ENCODE data around the gene FGF3.

Gene FGF3

GRCh38 chr11:69843529-69843921 is 24.3 kb upstream of the FGF3 start:
- DNase-seq (ENCODE audit: low spot score): no peak

DNA sequence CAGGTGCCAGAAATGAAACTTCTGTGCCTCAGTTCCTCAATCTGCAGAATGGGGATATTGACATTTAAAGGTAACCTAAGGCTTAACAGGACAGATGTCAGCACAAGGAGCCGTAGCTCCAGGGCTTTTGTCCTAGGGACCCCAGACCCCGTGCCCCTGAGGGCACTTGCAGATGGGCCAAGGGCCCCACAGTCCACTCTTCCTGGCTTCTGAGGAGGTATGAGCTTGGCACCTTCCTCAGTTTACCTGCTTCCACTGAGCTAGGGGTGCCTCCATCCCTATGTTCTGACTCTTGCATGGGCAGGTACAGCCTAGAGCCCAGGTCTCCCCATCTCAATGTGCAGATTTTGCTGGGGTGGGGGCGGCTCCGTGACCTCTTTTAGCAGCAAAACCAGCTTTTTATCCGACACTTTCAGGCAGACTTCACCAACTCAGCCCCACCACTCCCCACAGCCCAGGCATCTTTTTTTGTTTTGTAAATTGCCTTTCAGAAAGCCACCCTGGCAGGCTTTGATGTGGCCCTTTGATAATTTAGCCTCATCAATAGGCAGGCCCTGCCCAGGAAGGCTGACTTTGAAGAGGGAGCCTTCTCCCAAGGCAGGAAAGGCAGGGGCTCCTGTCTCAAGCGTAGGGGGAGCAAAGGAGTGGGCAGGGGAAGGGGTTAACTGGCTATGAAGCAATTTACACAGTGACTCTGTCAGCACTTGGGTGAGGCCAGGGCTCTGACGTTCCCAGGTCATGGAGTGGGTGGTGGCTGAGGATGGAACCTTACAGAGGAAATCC is 23.7 kb upstream of the FGF3 start:
- no peak for DNase-seq (ENCODE audit: low spot score)

GRCh38 chr11:69841859-69842698 is 22.9 kb upstream of the FGF3 start:
- DNase-seq (ENCODE audit: low spot score): no peak

GRCh38 chr11:69841170-69841858 is 22.1 kb upstream of the FGF3 start:
- DNase-seq (ENCODE audit: low spot score): no peak

DNA sequence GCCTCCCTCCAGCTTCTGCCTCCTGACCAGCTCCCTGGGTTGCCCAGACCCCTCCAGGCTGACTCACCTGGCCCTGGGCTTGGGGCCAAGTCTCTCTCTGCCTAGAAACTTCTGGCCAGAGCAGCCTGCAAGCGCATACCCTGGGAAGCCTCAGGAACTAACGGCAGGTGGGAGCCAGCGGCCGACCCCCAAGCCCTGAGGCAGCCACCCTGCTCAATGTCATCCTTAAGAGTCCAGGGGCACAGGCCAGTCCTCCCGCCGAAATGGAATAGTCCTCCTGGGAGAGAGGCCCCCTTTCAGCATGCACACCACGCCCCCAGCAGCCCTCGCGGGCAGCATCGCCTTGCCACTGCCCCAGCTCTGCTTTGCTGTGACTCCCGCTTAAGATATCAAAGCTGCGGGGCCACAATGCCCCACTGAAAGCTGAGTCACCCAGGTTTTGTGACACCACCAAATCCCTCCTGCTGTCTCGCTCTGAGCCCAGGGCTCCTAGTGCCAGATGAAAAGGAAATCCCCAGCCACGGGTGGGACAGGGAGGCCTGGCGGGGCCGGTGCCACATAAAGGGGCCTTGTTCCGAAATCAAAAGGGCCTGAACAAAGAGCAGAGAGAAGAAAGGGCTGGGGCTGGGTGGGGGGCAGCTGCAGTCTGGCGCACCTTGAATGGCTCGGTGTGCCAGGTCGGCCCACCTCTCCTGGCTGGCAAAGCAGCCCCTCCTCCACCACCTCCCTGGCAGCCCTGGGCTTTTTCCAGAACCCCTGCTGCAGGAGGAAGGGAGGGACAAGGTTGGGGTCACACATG is 21.4 kb upstream of the FGF3 start:
- no peak for DNase-seq (ENCODE audit: low spot score)

DNA sequence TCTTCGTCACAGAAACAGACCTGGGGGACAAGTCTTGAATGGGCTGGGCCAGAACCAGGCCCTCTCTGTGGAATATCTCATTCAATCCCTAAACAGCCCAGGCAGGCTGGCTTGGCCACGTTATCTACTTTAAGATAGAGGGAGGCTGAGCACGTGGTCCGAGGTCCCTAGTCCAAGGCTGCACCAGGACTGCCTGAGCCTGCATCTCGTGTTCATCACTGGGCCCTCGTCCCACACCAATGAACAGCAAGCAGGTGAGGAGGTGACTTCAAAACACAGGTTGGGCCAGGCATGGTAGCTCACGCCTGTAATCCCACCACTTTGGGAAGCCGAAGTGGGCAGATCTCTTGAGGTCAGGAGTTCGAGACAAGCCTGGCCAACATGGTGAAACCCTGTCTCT is 20.3 kb upstream of the FGF3 start:
- DNase-seq (ENCODE audit: low spot score): no peak

- no peak for DNase-seq (ENCODE audit: low spot score)
Measured at GRCh38 chr11:69837791-69838190, 18.6 kb upstream of the FGF3 start.

GRCh38 chr11:69836401-69836800 is 17.2 kb upstream of the FGF3 start:
- no peak for DNase-seq (ENCODE audit: low spot score)

DNA sequence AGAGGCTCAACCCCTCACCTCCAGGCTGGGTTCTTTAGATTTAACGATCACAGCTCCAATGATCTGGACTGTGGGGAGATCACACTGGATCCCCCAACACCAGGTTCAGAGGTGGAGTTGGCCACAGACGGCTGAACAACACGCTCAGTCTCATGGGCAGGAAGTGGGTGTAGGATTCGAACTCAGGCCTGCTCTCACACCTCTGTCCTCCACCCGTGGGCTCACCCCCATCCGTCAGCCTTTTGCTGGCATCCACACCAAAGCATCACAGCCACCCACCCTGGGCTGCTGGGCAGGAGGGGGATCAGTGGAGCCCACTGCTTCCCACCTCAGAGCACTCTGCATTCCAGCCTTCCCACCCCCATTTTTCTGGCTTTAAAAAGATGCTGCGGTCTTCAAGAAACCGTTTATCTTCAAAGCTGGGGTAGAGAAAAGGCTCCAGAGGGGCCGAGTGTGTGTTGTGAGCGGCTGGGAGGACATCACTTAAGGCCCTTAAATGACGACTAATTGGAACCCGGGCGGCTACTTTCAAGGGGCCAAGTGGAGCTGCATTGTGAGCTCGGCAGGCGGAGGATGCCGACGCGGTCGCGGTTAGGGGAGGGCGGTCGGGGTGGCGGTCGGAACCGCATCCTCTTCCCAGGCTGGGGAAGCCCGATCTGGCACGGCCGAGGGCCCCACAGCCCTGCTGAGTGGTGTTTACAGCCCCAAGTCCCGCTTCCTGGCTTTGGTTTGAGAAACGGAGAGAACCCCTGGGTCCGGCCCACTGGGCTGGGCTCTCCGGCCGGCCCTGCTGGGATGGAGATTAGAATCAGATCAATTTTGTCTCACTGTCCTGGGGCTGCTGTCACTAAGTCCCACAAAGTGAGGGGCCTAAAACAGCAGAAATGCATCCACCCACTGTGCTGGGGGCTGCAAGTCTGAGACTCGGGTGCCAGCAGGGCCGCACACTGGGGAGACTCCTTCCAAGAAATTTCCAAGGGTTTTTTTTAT is 15.9 kb upstream of the FGF3 start:
- no peak for DNase-seq (ENCODE audit: low spot score)

DNA sequence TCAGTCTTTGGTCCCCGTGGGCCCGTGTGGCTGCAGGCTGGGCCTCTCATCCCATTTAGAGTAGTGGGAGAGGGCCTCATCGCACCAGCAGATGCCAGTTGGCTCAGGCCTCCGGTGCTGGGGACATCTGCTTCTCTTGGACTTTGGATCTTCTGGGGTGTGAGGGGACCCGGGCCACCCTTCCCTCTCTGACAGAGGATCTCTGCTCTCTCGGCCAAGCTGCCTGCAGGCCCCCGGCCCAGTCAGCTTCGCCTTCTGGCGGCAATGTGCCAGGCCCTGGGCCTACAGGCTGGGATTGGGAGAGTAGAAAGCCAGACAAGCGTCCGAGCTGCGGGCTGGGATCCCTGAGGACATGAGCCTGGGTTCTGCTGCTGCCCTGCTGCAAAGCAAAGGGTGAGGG is 15.0 kb upstream of the FGF3 start:
- DNase-seq (ENCODE audit: low spot score): no peak

DNA sequence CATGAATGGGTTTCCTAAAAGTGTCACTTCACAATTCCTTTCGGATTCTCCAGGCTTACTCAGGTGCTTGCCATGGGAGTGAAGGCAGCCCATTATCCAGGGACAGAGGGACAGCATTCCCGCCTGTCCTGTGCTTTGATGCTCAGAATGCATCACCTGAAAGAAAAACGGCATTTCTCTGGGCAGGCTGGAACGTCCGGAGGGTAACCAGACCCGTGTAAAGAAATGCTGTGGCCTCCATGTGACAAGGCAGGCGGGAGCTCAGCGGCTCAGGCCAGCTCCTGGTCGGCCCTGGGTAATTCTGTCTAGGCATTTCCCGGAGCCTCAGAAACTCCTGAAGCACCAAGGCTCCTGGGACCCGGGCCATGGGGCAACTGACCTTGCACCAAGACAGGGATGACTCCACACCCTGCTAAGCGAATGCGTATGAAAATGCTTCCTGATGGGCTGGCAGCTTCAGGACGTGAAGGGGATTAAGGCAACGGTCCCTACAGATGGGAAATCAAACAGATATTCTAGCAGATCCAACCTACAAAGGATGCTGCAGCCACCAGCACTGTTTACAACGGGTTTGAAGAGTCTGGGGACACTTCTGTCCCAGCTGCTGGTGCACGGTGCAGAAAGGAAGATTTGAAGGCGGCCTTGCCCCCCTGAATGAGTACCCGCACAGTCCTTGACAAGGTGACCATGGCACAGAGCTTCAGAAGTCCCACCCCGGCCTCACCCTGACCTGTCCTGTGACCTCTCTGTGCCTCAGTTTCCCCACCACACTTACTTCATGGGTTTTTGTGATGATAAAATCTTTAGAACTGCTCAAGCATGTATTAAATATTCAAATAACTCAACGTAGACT is 13.6 kb upstream of the FGF3 start:
- DNase-seq (ENCODE audit: low spot score): no peak

- no peak for DNase-seq (ENCODE audit: low spot score)
Measured at GRCh38 chr11:69831985-69832384, 12.8 kb upstream of the FGF3 start.

GRCh38 chr11:69830086-69830485 is 10.9 kb upstream of the FGF3 start:
- no peak for DNase-seq (ENCODE audit: low spot score)

GRCh38 chr11:69828971-69829344 is 9.7 kb upstream of the FGF3 start:
- DNase-seq (ENCODE audit: low spot score): no peak

- DNase-seq (ENCODE audit: low spot score): no peak
Measured at GRCh38 chr11:69828276-69828970, 9.2 kb upstream of the FGF3 start.

DNA sequence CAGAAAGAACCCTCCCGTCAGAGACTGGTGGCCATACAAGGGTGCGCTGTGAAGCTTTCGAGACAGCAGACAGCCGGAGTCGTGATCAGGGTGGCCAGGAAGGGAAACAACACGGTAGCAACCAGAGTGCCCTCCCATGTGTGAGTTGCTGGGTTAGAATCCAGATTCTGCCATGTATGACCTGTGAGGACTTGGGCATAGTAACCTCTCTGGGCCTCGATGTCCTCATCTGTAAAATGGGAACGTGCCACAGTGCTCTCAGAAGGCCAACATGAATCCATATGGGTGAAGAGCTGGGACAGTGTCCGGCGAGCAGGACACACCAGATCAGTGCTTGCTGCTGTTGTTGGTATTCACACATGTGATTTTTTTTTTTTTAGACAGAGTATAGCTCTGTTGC is 7.6 kb upstream of the FGF3 start:
- no peak for DNase-seq (ENCODE audit: low spot score)

- no peak for DNase-seq (ENCODE audit: low spot score)
Measured at GRCh38 chr11:69825941-69826340, 6.7 kb upstream of the FGF3 start.

DNA sequence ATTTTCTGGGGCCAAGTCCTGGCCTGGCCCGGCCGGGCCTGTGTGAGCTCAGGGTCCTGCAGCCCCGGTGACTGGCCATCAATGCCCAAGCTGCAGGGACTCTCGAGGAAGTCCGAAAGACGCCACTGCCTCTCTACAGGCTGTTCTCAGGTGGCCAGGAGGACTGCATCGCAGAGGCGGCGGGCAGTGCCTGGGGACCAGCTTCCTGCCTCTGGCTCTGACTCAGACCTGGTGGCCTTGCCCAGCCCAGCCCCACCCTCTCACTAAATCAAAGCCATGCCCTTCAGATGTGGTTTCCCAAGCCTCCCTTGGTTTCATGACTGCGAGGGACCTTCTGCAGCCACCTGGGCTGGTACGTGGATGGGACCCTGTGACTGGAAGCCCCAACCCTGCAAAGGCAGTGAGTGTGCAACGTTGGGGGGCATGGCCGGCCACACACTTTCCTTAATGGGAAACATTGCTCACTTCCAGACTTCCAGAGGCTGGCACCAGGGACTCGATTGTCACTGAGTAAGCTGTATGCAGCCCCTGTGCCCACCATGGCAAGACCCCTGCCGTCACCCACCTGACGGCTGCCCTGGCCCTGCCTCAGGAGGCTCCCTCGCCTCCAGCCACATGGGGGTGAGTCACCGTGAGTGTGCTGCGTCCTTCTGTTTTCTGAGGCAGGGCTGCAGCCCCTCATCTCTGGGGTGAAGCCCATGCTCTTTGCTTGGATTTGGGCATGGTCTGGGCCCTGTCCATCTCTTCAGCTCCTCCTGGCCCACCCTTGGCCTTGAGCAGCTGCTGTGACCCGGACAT is 6.0 kb upstream of the FGF3 start:
- DNase-seq (ENCODE audit: low spot score): no peak

Data from AG08395 (cell line).